HEK293T (cell line): ENCODE measurements around the gene PTPRM.

ENCODE experiments used
- ARNT ChIP-seq: fragments of 450-650 bp; IDR thresholded peaks from 2 replicates; pipeline ENCODE4 v1.6.1; 2017; ENCODE audit warnings: mild to moderate bottlenecking
- BHLHE40 ChIP-seq: fragments of 450-650 bp; IDR thresholded peaks from 2 replicates; pipeline ENCODE4 v1.6.1; 2016; ENCODE audit warnings: mild to moderate bottlenecking, moderate library complexity, borderline replicate concordance
- CTBP1 ChIP-seq: fragments of 450-650 bp; IDR thresholded peaks from 2 replicates; pipeline ENCODE4 v1.6.1; 2016; ENCODE audit warnings: borderline replicate concordance
- ELF4 ChIP-seq: fragments of 450-650 bp; IDR thresholded peaks from 2 replicates; pipeline ENCODE4 v1.6.1; 2017; ENCODE audit warnings: antibody characterized with exemption
- FOXA1 ChIP-seq: fragments of 450-650 bp; IDR thresholded peaks from 2 replicates; pipeline ENCODE4 v1.6.1; 2016; ENCODE audit warnings: mild to moderate bottlenecking
- FOXK2 ChIP-seq: fragments of 450-650 bp; IDR thresholded peaks from 2 replicates; pipeline ENCODE4 v1.6.1; 2016; ENCODE audit warnings: mild to moderate bottlenecking
- FOXM1 ChIP-seq: fragments of 450-650 bp; IDR thresholded peaks from 2 replicates; pipeline ENCODE4 v1.6.1; 2017; ENCODE audit warnings: mild to moderate bottlenecking, borderline replicate concordance
- HDGF ChIP-seq: fragments of 450-650 bp; IDR thresholded peaks from 2 replicates; pipeline ENCODE4 v1.6.1; 2017; ENCODE audit warnings: antibody characterized with exemption, borderline replicate concordance
- L3MBTL2 ChIP-seq: fragments of 450-650 bp; conservative IDR thresholded peaks from 2 replicates; pipeline ENCODE4 v1.6.1; 2016; ENCODE audit warnings: mild to moderate bottlenecking
- SP1 ChIP-seq: fragments of 450-650 bp; IDR thresholded peaks from 2 replicates; pipeline ENCODE4 v1.6.1; 2017
- SUZ12 ChIP-seq: fragments of 450-650 bp; IDR thresholded peaks from 2 replicates; pipeline ENCODE4 v1.6.1; 2016; ENCODE audit warnings: mild to moderate bottlenecking
- TARDBP ChIP-seq: fragments of 450-650 bp; IDR thresholded peaks from 2 replicates; pipeline ENCODE4 v1.6.1; 2016
- ZNF384 ChIP-seq: fragments of 450-650 bp; IDR thresholded peaks from 2 replicates; pipeline ENCODE4 v1.6.1; 2016
- TF ChIP-seq, protein P1 (sequence below): fragments of 450-650 bp; IDR thresholded peaks from 2 replicates; pipeline ENCODE4 v1.6.1; 2016

DNA sequence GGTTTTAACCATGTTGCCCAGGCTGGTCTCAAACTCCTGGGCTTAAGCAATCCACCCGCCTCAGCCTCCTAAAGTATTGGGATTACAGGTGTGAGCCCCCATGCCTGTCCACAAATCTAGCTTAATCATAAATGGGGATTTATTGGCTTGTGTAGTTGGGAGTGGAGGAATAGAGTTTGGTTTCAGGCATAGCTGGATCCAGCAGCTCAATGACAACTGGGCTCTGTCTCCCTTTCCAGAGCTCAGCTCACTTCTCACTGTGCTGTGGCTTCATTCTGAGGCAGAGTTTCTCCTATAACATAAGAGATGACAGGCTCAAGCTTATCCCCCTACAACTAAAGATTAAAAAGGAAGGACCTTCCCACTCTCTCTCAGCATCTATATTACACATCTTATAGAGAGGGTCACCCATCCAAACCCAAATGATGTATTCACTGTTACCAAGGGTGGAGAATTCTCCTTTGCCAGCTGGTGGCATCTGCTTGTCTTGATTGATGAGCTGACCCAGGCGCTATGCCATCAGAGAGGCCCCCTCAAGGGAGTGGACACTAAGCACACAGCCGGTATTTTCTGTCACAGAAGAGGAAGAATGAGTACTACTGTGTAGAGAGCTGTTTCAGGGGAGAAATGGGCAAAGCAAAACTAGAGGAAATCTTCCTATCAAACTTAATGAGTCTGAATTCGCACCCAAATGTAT, 280.4 kb downstream of the PTPRM start:
- no peak for TF ChIP-seq FOXK2
- no peak for TF ChIP-seq SP1
- TF ChIP-seq FOXA1 = no peak
- no peak for TF ChIP-seq FOXM1
- no peak for TF ChIP-seq TARDBP
- TF ChIP-seq, protein P1, sequence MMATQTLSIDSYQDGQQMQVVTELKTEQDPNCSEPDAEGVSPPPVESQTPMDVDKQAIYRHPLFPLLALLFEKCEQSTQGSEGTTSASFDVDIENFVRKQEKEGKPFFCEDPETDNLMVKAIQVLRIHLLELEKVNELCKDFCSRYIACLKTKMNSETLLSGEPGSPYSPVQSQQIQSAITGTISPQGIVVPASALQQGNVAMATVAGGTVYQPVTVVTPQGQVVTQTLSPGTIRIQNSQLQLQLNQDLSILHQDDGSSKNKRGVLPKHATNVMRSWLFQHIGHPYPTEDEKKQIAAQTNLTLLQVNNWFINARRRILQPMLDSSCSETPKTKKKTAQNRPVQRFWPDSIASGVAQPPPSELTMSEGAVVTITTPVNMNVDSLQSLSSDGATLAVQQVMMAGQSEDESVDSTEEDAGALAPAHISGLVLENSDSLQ = no peak
- TF ChIP-seq BHLHE40 = no peak
- no peak for TF ChIP-seq SUZ12
- no peak for TF ChIP-seq ZNF384
- no peak for TF ChIP-seq CTBP1
- no peak for TF ChIP-seq HDGF
- TF ChIP-seq ARNT = no peak
- TF ChIP-seq ELF4 = no peak
- no peak for TF ChIP-seq L3MBTL2
